Right ventricle myocardium superior (tissue), 1 donor: ENCODE data around the gene ZSWIM5. TPM values are rescaled to one million over a fixed set of nuclear protein-coding genes. Genes with fewer than 3 reads are reported as not detected.
"Not testable (repeated sequence)": the region's sequence is repeated elsewhere in the genome, so short reads cannot be mapped to it uniquely, and the experiment has no call there.

Experiments used
- ATAC-seq: fragments of 200-7000 bp; cut with Tn5 transposase; one replicate; pipeline ENCODE4 v1.9.1; 2020; ENCODE audit warnings: mild to moderate bottlenecking; ENCODE audit not compliant: poor library complexity
- DNase-seq: peaks from one replicate; pipeline ENCODE4 v3.0.0-alpha.2; 2020
- intact Hi-C: fragments of 100-400 bp; cut with DNase I; formaldehyde crosslinking; loops from one replicate; pipeline ENCODE4 v1.11.2; 2022
- total RNA-seq: library from RNA; stranded (reverse); fragmentation: NEBNext Ultra II Directional; extraction: Animal tissue kit (Norgen Biotek cat#: 25700); gene quantifications from one replicate; pipeline ENCODE4 v1.2.1, GENCODE V29; 2021
- donor health status: DM: no; HTN: yes; CAD: no; lungs with severe emphysema.

ZSWIM5 gene
- total RNA-seq, 1 donor from 2014 or later: 0.81 TPM

GRCh38 chr1:45001576-45001975 lies 204.8 kb downstream of the ZSWIM5 start:
- ATAC-seq, DNase-seq, intact Hi-C loops: not testable (repeated sequence)

GRCh38 chr1:45001011-45001481 lies 205.4 kb downstream of the ZSWIM5 start:
- intact Hi-C loops: no loop called here
- DNase-seq (no peak), ATAC-seq (peak; percentile 42)

DNA sequence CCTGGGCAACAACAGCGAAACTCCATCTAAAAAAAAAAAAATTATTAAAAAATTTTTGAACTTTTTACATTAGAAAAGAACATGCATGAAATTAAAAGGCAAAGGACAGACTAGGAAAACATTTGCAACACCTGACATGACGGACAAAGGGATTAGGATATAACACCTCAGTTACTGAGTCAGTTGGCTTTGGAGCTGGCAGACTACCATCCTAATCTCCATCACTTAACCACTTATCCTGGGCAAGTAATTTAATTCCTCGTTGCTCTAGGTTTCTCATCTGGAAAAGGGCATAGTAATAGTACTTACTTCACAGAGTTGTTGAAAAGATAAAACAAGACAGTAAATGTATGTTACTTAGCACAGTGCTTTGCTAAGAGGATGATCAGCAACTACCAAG lies 207.2 kb downstream of the ZSWIM5 start:
- no peak for ATAC-seq
- intact Hi-C loops: no loop called here
- DNase-seq: no peak

DNA sequence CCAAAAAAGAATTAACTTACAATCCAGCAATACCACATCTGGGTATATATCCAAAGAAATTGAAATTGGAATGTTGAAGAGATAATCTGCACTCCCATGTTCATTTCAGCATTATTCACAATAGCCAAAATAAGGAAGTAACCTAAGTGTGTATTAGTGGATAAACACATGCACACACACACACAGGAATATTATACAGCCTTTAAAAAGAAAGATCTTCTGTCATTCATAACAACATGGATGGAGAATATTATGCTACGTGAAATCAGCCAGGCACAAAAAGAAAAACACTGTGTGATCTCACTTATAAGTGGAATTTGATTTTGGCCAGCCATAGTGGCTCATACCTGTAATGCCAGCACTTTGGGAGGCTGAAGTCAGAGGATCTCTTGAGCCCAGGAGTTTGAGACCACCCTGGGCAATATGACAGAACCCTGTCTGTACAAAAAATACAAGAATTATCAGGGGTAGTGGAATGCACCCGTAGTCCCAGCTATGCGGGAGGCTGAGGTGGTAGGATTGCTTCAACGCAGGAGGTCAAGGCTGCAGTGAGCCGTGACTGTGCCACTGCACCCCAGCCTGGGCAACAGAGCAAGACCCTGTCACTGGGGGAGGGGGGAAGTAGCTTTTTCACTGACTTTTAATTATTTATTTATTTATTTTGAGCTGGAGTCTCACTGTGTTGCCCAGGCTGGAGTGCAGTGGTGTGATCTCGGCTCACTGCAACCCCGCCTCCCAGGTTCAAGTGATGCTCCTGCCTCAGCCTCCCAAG lies 210.8 kb downstream of the ZSWIM5 start:
- DNase-seq: no peak
- intact Hi-C loops: no loop called here
- no peak for ATAC-seq

DNA sequence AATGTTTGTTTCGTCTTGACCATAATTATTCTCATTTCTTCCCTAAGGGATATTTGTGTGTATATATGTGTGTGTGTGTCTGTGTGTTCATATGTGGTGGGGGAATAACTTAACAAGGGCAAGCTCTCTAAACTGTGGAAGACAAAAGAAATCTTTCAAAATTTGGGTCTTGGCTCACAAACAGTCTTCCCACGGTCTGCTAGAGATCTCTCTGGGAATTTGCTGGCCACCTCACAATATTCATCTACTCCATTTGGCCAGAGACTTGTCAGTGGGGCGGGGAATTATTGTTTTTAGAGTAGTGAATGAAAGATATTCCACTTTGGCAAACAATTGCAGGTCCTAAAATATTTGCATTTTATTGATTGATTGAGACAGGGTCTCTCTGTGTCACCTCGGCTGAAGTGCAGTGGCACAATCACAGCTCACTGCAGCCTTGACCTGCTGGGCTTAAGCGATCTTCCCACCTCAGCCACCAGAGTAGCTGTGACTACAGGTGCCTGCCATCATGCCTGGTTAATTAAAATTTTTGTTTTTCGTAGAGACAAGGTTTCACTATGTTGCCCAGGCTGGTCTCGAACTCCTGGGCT lies 212.0 kb downstream of the ZSWIM5 start:
- DNase-seq (no peak), ATAC-seq (peak; percentile 63)
- intact Hi-C loops: no loop called here

GRCh38 chr1:44988531-44989156 lies 217.8 kb downstream of the ZSWIM5 start:
- DNase-seq (no peak), ATAC-seq (no peak)
- intact Hi-C loops: no loop called here

GRCh38 chr1:44985747-44986359 lies 220.6 kb downstream of the ZSWIM5 start:
- intact Hi-C loops: no loop called here
- DNase-seq: no peak
- ATAC-seq: peak; percentile 5

DNA sequence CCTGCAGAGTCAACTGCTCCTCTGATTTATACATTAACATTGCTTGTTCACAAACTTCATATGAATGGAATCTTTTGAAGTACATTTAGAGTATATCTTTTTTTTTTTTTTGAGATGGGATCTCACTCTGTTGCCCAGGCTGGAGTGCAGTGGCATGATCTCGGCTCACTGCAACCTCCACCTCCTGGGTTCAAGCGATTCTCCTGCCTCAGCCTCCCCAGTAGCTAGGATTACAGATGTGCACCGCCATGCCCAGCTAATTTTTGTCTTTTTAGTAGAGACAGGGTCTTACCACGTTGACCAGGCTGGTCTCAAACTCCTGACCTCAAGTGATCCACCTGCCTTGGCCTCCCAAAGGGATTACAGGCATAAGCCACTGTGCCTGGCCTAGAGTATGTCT lies 229.0 kb downstream of the ZSWIM5 start:
- ATAC-seq, intact Hi-C loops, DNase-seq: not testable (repeated sequence)

DNA sequence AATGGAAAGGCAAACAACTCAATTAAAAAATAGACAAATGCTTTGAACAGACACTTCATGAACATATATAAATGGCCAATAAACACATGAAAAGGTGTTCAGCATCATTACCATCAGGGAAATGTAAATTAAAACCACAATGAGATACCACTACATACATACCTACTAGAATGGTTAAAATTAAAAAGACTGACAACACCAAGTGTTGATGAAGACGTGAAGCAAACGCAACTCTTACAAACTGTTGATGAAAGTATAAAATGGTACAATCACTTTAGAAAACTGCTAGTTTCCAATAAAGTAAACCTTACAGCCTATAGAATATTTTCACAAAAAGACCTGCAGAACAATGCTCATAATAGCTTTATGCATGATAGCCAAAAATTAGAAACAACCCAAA lies 230.2 kb downstream of the ZSWIM5 start:
- DNase-seq (no peak), ATAC-seq (no peak)
- intact Hi-C loops: no loop called here

DNA sequence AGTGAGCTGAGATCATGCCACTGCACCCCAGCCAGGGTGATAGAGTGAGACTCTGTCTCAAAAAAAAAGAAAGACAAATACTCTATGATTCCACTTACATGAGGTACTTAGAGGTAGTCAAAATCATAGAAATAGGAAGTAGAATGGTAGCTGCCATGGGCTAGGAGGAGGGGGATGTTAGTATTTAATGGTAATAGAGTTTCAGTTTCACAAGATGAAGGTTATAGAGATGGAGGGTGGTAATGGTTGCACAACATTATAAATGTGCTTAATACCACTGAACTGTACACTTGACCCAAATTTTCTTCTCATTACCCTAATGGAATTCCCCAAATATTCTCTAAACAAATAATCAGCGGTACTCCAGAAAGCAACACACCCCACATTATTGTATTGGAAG lies 232.8 kb downstream of the ZSWIM5 start:
- DNase-seq (no peak), ATAC-seq (no peak)
- intact Hi-C loops: no loop called here

- intact Hi-C loops: no loop called here
- ATAC-seq (no peak), DNase-seq (no peak)
Observed at GRCh38 chr1:44970317-44970716, 236.1 kb downstream of the ZSWIM5 start.

Other genes with a start within 250 kb of the ZSWIM5 start
- 45.0 TPM for gene EIF2B3, start 220.0 kb downstream of the ZSWIM5 start, total RNA-seq
- 22.3 TPM for gene HECTD3, start 195.3 kb downstream of the ZSWIM5 start, total RNA-seq
- 73.4 TPM for gene UROD, start 194.4 kb downstream of the ZSWIM5 start, total RNA-seq
- gene HPDL, start 120.3 kb upstream of the ZSWIM5 start, total RNA-seq: not detected
- 2.9 TPM for gene TOE1, start 133.6 kb upstream of the ZSWIM5 start, total RNA-seq
- gene MUTYH, start 133.8 kb upstream of the ZSWIM5 start, total RNA-seq: 6.1 TPM